ENCODE results near the gene ADD3. TPM values are rescaled to one million over a fixed set of nuclear protein-coding genes. Genes with fewer than 3 reads are reported as not detected.

ADD3 gene
- 63.6 and 70.5 TPM in 2 replicates for total RNA-seq (2014; rRNA removed; shearing (Covaris generic))

GRCh38 chr10:110007701-110008517 lies at the start of gene ADD3:
Gene ADD3, plus strand, starts transcription at chr10:110007984. Its CDS starts 92,670 bp downstream, at chr10:110100654.

Small RNA genes lying within 50 kb of the gene (small RNA-seq; reads per million reads assigned to genes)
- not detected for gene SNRPGP12

Other genes with a start within 250 kb of the ADD3 start
- gene XPNPEP1, start 84.5 kb upstream of the ADD3 start, total RNA-seq (2014; rRNA removed; shearing (Covaris generic)), result 99.2 and 109 TPM in 2 replicates
- 22.5 and 29.4 TPM in 2 replicates for gene MXI1, start 199.6 kb downstream of the ADD3 start, total RNA-seq (2014; rRNA removed; shearing (Covaris generic))

Measured in A375 (cell line).